H9 (cell line): ENCODE measurements around the gene ENDOU. TPM values are rescaled to one million over a fixed set of nuclear protein-coding genes. Genes with fewer than 3 reads are reported as not detected.

Source experiments
- DNase-seq: peaks from one replicate; pipeline ENCODE4 v3.0.0-alpha.2; 2017
- H2AFZ ChIP-seq: one replicate; pipeline ENCODE4 v1.6.1; 2013; ENCODE audit warnings: mild to moderate bottlenecking, low read length, control low read depth, moderate library complexity
- H2AK5ac ChIP-seq: 2 replicates; pipeline ENCODE4 v1.6.1; 2013; ENCODE audit warnings: low read length, control low read depth, mixed read lengths; ENCODE audit not compliant: insufficient read length
- H2BK120ac ChIP-seq: one replicate; pipeline ENCODE4 v1.6.1; 2013; ENCODE audit warnings: low read depth, mild to moderate bottlenecking, low read length, control low read depth, inconsistent platforms; ENCODE audit not compliant: poor library complexity, severe bottlenecking
- H2BK12ac ChIP-seq: 2 replicates; pipeline ENCODE4 v1.6.1; 2013; ENCODE audit warnings: low read length, control low read depth, mixed read lengths, low read depth; ENCODE audit not compliant: insufficient read length
- H2BK15ac ChIP-seq: 2 replicates; pipeline ENCODE4 v1.6.1; 2013; ENCODE audit warnings: low read depth, low read length, control low read depth
- H2BK20ac ChIP-seq: one replicate; pipeline ENCODE4 v1.6.1; 2013; ENCODE audit warnings: low read depth, mild to moderate bottlenecking, low read length, control low read depth, inconsistent platforms; ENCODE audit not compliant: poor library complexity, severe bottlenecking
- H2BK5ac ChIP-seq: 2 replicates; pipeline ENCODE4 v1.6.1; 2013; ENCODE audit warnings: low read length, control low read depth, mixed read lengths; ENCODE audit not compliant: insufficient read length
- H3K14ac ChIP-seq: 2 replicates; pipeline ENCODE4 v1.6.1; 2013; ENCODE audit warnings: low read length, control low read depth; ENCODE audit not compliant: insufficient read depth
- H3K18ac ChIP-seq: 2 replicates; pipeline ENCODE4 v1.6.1; 2013; ENCODE audit warnings: low read depth, mild to moderate bottlenecking, mixed read lengths, low read length, control low read depth; ENCODE audit not compliant: insufficient read length
- H3K23ac ChIP-seq: 2 replicates; pipeline ENCODE4 v1.6.1; 2013; ENCODE audit warnings: low read length, control low read depth, mixed read lengths, low read depth; ENCODE audit not compliant: insufficient read length
- H3K23me2 ChIP-seq: 2 replicates; pipeline ENCODE4 v1.6.1; 2013; ENCODE audit warnings: low read depth, mild to moderate bottlenecking, mixed read lengths, low read length, control low read depth; ENCODE audit not compliant: insufficient read length, poor library complexity, severe bottlenecking
- H3K27ac ChIP-seq: 2 replicates; pipeline ENCODE4 v1.5.1; 2013; ENCODE audit warnings: low read length, control low read depth, mixed read lengths, low read depth; ENCODE audit not compliant: insufficient read length
- H3K27me3 ChIP-seq: 2 replicates; pipeline ENCODE4 v1.6.1; 2013; ENCODE audit warnings: low read length, control low read depth, inconsistent platforms; ENCODE audit not compliant: insufficient read depth
- H3K4ac ChIP-seq: 2 replicates; pipeline ENCODE4 v1.6.1; 2013; ENCODE audit warnings: low read depth, mild to moderate bottlenecking, control low read depth, inconsistent platforms, low read length, moderate library complexity
- H3K4me1 ChIP-seq: 2 replicates; pipeline ENCODE4 v1.6.1; 2013; ENCODE audit warnings: low read length, control low read depth, inconsistent platforms; ENCODE audit not compliant: insufficient read depth
- H3K4me2 ChIP-seq: 2 replicates; pipeline ENCODE4 v1.6.1; 2013; ENCODE audit warnings: low read length, control low read depth, mixed read lengths; ENCODE audit not compliant: insufficient read length, insufficient read depth
- H3K56ac ChIP-seq: 2 replicates; pipeline ENCODE4 v1.6.1; 2013; ENCODE audit warnings: low read depth, mild to moderate bottlenecking, mixed read lengths, low read length, control low read depth; ENCODE audit not compliant: insufficient read length
- H3K79me1 ChIP-seq: 2 replicates; pipeline ENCODE4 v1.6.1; 2013; ENCODE audit warnings: low read depth, mild to moderate bottlenecking, moderate library complexity, low read length, control low read depth, inconsistent platforms; ENCODE audit not compliant: insufficient read depth, poor library complexity, severe bottlenecking
- H3K79me2 ChIP-seq: 2 replicates; pipeline ENCODE4 v1.6.1; 2013; ENCODE audit warnings: low read length, control low read depth, inconsistent platforms; ENCODE audit not compliant: insufficient read depth
- H3K9ac ChIP-seq: 2 replicates; pipeline ENCODE4 v1.6.1; 2013; ENCODE audit warnings: low read length, control low read depth, mixed read lengths; ENCODE audit not compliant: insufficient read length; ENCODE audit errors: extremely low read depth
- H3K9me3 ChIP-seq: one replicate; pipeline ENCODE4 v1.6.1; 2013; ENCODE audit warnings: low read depth, low read length, inconsistent platforms; ENCODE audit not compliant: control insufficient read depth
- H3T11ph ChIP-seq: one replicate; pipeline ENCODE4 v1.6.1; 2013; ENCODE audit warnings: mild to moderate bottlenecking, low read length, control low read depth, inconsistent platforms
- H4K20me1 ChIP-seq: one replicate; pipeline ENCODE4 v1.6.1; 2013; ENCODE audit not compliant: control insufficient read depth, insufficient read length, insufficient read depth
- H4K5ac ChIP-seq: 2 replicates; pipeline ENCODE4 v1.6.1; 2013; ENCODE audit warnings: low read depth, mild to moderate bottlenecking, mixed read lengths, low read length, control low read depth; ENCODE audit not compliant: insufficient read length
- H4K8ac ChIP-seq: replicated peaks from 2 replicates; pipeline ENCODE4 v1.6.1; 2013; ENCODE audit warnings: low read length, control low read depth, mixed read lengths, low read depth; ENCODE audit not compliant: insufficient read length
- H4K91ac ChIP-seq: 2 replicates; pipeline ENCODE4 v1.6.1; 2013; ENCODE audit warnings: low read depth, mild to moderate bottlenecking, moderate library complexity, mixed read lengths, low read length, control low read depth; ENCODE audit not compliant: insufficient read length
- H3K27ac Mint-ChIP-seq, 3 experiments: 2 replicates in 2 of 3; 3 replicates in 1 of 3; pipeline ENCODE4 v1.8.0; 2020 to 2021; ENCODE audit warnings: mixed read lengths in 3 of 3, mild to moderate bottlenecking in 1 of 3, moderate library complexity in 1 of 3
- H3K27me3 Mint-ChIP-seq: 2 replicates; pipeline ENCODE4 v1.8.0; 2021; ENCODE audit warnings: low read depth, mild to moderate bottlenecking, moderate library complexity, mixed read lengths
- H3K36me3 Mint-ChIP-seq, 3 experiments: 2 replicates in 2 of 3; 3 replicates in 1 of 3; pipeline ENCODE4 v1.8.0; 2020 to 2021; ENCODE audit warnings: low read depth in 3 of 3, mixed read lengths in 3 of 3; ENCODE audit not compliant: insufficient read depth in 1 of 3
- H3K4me1 Mint-ChIP-seq, 2 experiments: 2 replicates each; pipeline ENCODE4 v1.8.0; 2020; ENCODE audit warnings: mixed read lengths in 2 of 2
- H3K4me3 Mint-ChIP-seq, 2 experiments: 2 replicates in 1 of 2; 3 replicates in 1 of 2; pipeline ENCODE4 v1.8.0; 2020 to 2021; ENCODE audit warnings: mild to moderate bottlenecking in 2 of 2, mixed read lengths in 2 of 2, moderate library complexity in 1 of 2
- H3K9me3 Mint-ChIP-seq, 2 experiments: 2 replicates in 1 of 2; 3 replicates in 1 of 2; pipeline ENCODE4 v1.8.0; 2020; ENCODE audit warnings: mild to moderate bottlenecking in 2 of 2, mixed read lengths in 2 of 2, moderate library complexity in 1 of 2
- WGBS: extraction: QIAGEN DNeasy Blood & Tissue Kit; methylation state at CpG from one replicate; pipeline ENCODE4 v1.1.7; 2013; ENCODE audit warnings: missing lambda C conversion rate, low lambda C conversion rate, mixed read lengths; ENCODE audit not compliant: insufficient read length; ENCODE audit errors: extremely low coverage; 5-methylcytosine and 5-hydroxymethylcytosine counted together
- total RNA-seq: library from RNA; stranded (reverse); gene quantifications from 2 replicates; pipeline ENCODE4 v1.2.1, GENCODE V29; 2021
- TF ChIP-seq, protein P1 (sequence below): fragments of 200-600 bp; sonication (generic); conservative IDR thresholded peaks from 3 replicates; pipeline ENCODE4 v1.8.0; 2021; ENCODE audit warnings: antibody characterized with exemption, mild to moderate bottlenecking

Gene ENDOU
- total RNA-seq, 1 experiment from 2014 or later: not detected

- H3K27ac Mint-ChIP-seq: no peak overlapping the region
- H3K27me3 Mint-ChIP-seq: no peaks in the 10 kb centered on the region; the same call in none of the 2 replicates
- no peaks in the 10 kb centered on the region for H3K27me3 ChIP-seq
- H3K4me3 Mint-ChIP-seq: peak overlapping the region; percentile 64 to 78
- H2BK12ac ChIP-seq: no peak overlapping the region
- H2BK120ac ChIP-seq: no peak overlapping the region
- no peak overlapping the region for H2BK20ac ChIP-seq
- H3K79me1 ChIP-seq: no peaks in the 10 kb centered on the region
- H3K14ac ChIP-seq: no peak overlapping the region; the same call in 1 of the 2 replicates
- peaks cover 3% of the 10 kb centered on the region for H3K23me2 ChIP-seq
- no peaks in the 10 kb centered on the region for H3K9me3 ChIP-seq
- peaks cover 18% of the 10 kb centered on the region; the same call in 1 of the 2 replicates for H3K4me1 ChIP-seq
- no peak overlapping the region for H3K27ac ChIP-seq
- H3K4me2 ChIP-seq: peak overlapping the region; percentile 51
- no peak overlapping the region for H3K9ac ChIP-seq
- WGBS: no CpG with 5 or more reads among the region's 20 CpGs
- H4K91ac ChIP-seq: no peak overlapping the region
- H2BK15ac ChIP-seq: no peak overlapping the region
- no peak overlapping the region for H3K18ac ChIP-seq
- H2AK5ac ChIP-seq: no peak overlapping the region
- peak; percentile 74 for DNase-seq
- H3K23ac ChIP-seq: no peak overlapping the region
- no peaks in the 10 kb centered on the region for H4K20me1 ChIP-seq
- peaks cover 22 to 31% of the 10 kb centered on the region in 2 experiments for H3K4me1 Mint-ChIP-seq
- H3K79me2 ChIP-seq: no peaks in the 10 kb centered on the region
- no peak overlapping the region for H4K5ac ChIP-seq
- no peak overlapping the region for H3T11ph ChIP-seq
- H4K8ac ChIP-seq: no peak overlapping the region
- no peak overlapping the region for H3K56ac ChIP-seq
- peaks cover 0 to 4% (median 0%) of the 10 kb centered on the region in 3 experiments; a peak in 3 of 7 replicates for H3K36me3 Mint-ChIP-seq
- no peaks in the 10 kb centered on the region for H3K9me3 Mint-ChIP-seq
- H2AFZ ChIP-seq: no peak overlapping the region
- TF ChIP-seq, protein P1, sequence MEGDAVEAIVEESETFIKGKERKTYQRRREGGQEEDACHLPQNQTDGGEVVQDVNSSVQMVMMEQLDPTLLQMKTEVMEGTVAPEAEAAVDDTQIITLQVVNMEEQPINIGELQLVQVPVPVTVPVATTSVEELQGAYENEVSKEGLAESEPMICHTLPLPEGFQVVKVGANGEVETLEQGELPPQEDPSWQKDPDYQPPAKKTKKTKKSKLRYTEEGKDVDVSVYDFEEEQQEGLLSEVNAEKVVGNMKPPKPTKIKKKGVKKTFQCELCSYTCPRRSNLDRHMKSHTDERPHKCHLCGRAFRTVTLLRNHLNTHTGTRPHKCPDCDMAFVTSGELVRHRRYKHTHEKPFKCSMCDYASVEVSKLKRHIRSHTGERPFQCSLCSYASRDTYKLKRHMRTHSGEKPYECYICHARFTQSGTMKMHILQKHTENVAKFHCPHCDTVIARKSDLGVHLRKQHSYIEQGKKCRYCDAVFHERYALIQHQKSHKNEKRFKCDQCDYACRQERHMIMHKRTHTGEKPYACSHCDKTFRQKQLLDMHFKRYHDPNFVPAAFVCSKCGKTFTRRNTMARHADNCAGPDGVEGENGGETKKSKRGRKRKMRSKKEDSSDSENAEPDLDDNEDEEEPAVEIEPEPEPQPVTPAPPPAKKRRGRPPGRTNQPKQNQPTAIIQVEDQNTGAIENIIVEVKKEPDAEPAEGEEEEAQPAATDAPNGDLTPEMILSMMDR: no peak
- H2BK5ac ChIP-seq: no peak overlapping the region
- H3K4ac ChIP-seq: no peak overlapping the region
These were observed 32.7 kb upstream of the ENDOU start for GRCh38 chr12:47757840-47758583.
